Trophoblast cell (in vitro differentiated cells and primary cell): ENCODE measurements around the gene MARK1.

ENCODE experiments used
- DNase-seq, 2 donors: peaks; one replicate each; pipeline ENCODE4 v3.0.0-alpha.2; 2016
- H2AFZ ChIP-seq: 2 replicates; pipeline ENCODE4 v1.6.1; 2013; ENCODE audit warnings: low read length, moderate library complexity, mild to moderate bottlenecking; ENCODE audit not compliant: insufficient read depth, poor library complexity
- H2AK5ac ChIP-seq: 2 replicates; pipeline ENCODE4 v1.6.1; 2013; ENCODE audit warnings: mild to moderate bottlenecking, low read length
- H2BK120ac ChIP-seq: 2 replicates; pipeline ENCODE4 v1.6.1; 2013; ENCODE audit warnings: low read length, mild to moderate bottlenecking, moderate library complexity; ENCODE audit not compliant: insufficient read depth, poor library complexity
- H2BK12ac ChIP-seq: 2 replicates; pipeline ENCODE4 v1.6.1; 2013; ENCODE audit warnings: mild to moderate bottlenecking, low read length, moderate library complexity
- H2BK5ac ChIP-seq: 2 replicates; pipeline ENCODE4 v1.6.1; 2013; ENCODE audit warnings: low read length, low read depth, moderate library complexity, mild to moderate bottlenecking; ENCODE audit not compliant: poor library complexity
- H3K14ac ChIP-seq: 2 replicates; pipeline ENCODE4 v1.6.1; 2013; ENCODE audit warnings: mild to moderate bottlenecking, low read length
- H3K18ac ChIP-seq: 2 replicates; pipeline ENCODE4 v1.6.1; 2013; ENCODE audit warnings: mild to moderate bottlenecking, low read length
- H3K23ac ChIP-seq: 2 replicates; pipeline ENCODE4 v1.6.1; 2013; ENCODE audit warnings: low read length
- H3K27ac ChIP-seq: 2 replicates; pipeline ENCODE4 v1.5.1; 2013; ENCODE audit warnings: low read depth, mild to moderate bottlenecking, inconsistent platforms, low read length, moderate library complexity
- H3K27me3 ChIP-seq: 2 replicates; pipeline ENCODE4 v1.6.1; 2013; ENCODE audit warnings: inconsistent platforms, mild to moderate bottlenecking, low read length, moderate library complexity; ENCODE audit not compliant: insufficient read depth
- H3K36me3 ChIP-seq, 2 experiments: 1 replicate in 1 of 2; 2 replicates in 1 of 2; pipeline ENCODE4 v1.6.1; 2013; ENCODE audit warnings: low read length in 2 of 2, mild to moderate bottlenecking in 2 of 2, moderate library complexity in 1 of 2; ENCODE audit not compliant: insufficient read depth in 2 of 2, control insufficient read depth in 1 of 2
- H3K4ac ChIP-seq: 2 replicates; pipeline ENCODE4 v1.6.1; 2013; ENCODE audit warnings: low read depth, mild to moderate bottlenecking, low read length, moderate library complexity
- H3K4me1 ChIP-seq, 2 experiments: 1 replicate in 1 of 2; 2 replicates in 1 of 2; pipeline ENCODE4 v1.6.1; 2013; ENCODE audit warnings: low read length in 2 of 2, mild to moderate bottlenecking in 2 of 2, moderate library complexity in 1 of 2; ENCODE audit not compliant: insufficient read depth in 2 of 2, control insufficient read depth in 1 of 2
- H3K4me2 ChIP-seq: 2 replicates; pipeline ENCODE4 v1.6.1; 2013; ENCODE audit warnings: inconsistent platforms, mild to moderate bottlenecking, low read length, moderate library complexity
- H3K4me3 ChIP-seq: 2 replicates; pipeline ENCODE4 v1.5.1; 2013; ENCODE audit warnings: mild to moderate bottlenecking, low read depth, low read length, inconsistent platforms
- H3K79me1 ChIP-seq: one replicate; pipeline ENCODE4 v1.6.1; 2013; ENCODE audit warnings: low read length
- H3K79me2 ChIP-seq: 2 replicates; pipeline ENCODE4 v1.6.1; 2013; ENCODE audit warnings: low read length, mild to moderate bottlenecking; ENCODE audit not compliant: control insufficient read depth, insufficient read depth, poor library complexity
- H3K9ac ChIP-seq: 2 replicates; pipeline ENCODE4 v1.6.1; 2013; ENCODE audit warnings: mild to moderate bottlenecking, low read length
- H3K9me3 ChIP-seq: 2 replicates; pipeline ENCODE4 v1.6.1; 2013; ENCODE audit warnings: low read depth, mild to moderate bottlenecking, control low read depth, inconsistent platforms, low read length; ENCODE audit not compliant: insufficient read depth
- H4K12ac ChIP-seq: 2 replicates; pipeline ENCODE4 v1.6.1; 2013; ENCODE audit warnings: low read depth, mild to moderate bottlenecking, low read length, moderate library complexity
- H4K8ac ChIP-seq: 2 replicates; pipeline ENCODE4 v1.6.1; 2013; ENCODE audit warnings: low read depth, mild to moderate bottlenecking, low read length, moderate library complexity
- H4K91ac ChIP-seq: one replicate; pipeline ENCODE4 v1.6.1; 2013; ENCODE audit warnings: low read depth, mild to moderate bottlenecking, low read length, moderate library complexity
- WGBS: extraction: QIAGEN DNeasy Blood & Tissue Kit; methylation state at CpG from one replicate; pipeline ENCODE4 v1.1.7; 2013; ENCODE audit warnings: missing lambda C conversion rate; ENCODE audit not compliant: insufficient read length, insufficient coverage; ENCODE audit errors: extremely low coverage; 5-methylcytosine and 5-hydroxymethylcytosine counted together

MARK1 gene

DNA sequence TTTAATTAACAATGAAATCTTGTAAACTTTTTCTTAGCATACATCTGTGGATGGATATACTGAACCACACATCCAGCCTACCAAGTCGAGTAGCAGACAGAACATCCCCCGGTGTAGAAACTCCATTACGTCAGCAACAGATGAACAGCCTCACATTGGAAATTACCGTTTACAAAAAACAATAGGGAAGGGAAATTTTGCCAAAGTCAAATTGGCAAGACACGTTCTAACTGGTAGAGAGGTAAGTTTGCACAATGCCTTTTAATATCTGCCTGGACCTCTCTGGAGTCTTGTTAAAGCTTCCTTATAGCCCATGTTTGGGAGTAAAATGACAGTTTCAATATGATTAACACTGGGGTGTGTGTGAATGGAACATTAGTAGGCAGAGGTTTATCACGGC, 51.4 kb downstream of the MARK1 start:
- WGBS = no CpG with 5 or more reads among the region's 6 CpGs
- Histone ChIP-seq H3K79me1 (no peaks in the 10 kb centered on the region), H3K4me2 (no peak overlapping the region), H3K4me3 (no peak overlapping the region), H2BK5ac (no peak overlapping the region), H3K79me2 (no peaks in the 10 kb centered on the region), H2BK120ac (no peak overlapping the region), H3K36me3 (no peaks in the 10 kb centered on the region), H4K12ac (no peak overlapping the region), H2AFZ (no peak overlapping the region), H3K27me3 (no peaks in the 10 kb centered on the region), H2BK12ac (no peak overlapping the region), H4K91ac (no peak overlapping the region), H3K27ac (no peak overlapping the region), H3K23ac (no peak overlapping the region), H3K18ac (no peak overlapping the region), H3K4me1 (no peaks in the 10 kb centered on the region), H4K8ac (no peak overlapping the region), H3K9me3 (no peaks in the 10 kb centered on the region), H3K9ac (no peak overlapping the region), H3K14ac (no peak overlapping the region), H2AK5ac (no peak overlapping the region), H3K4ac (no peak overlapping the region)
- DNase-seq = no peak

- Histone ChIP-seq H3K9me3 (no peaks in the 10 kb centered on the region), H3K9ac (no peak overlapping the region), H4K8ac (no peak overlapping the region), H3K36me3 (no peaks in the 10 kb centered on the region), H3K23ac (no peak overlapping the region), H3K18ac (no peak overlapping the region), H2AFZ (no peak overlapping the region), H2BK12ac (no peak overlapping the region), H3K27ac (no peak overlapping the region), H2BK5ac (no peak overlapping the region), H3K4me1 (no peaks in the 10 kb centered on the region), H3K14ac (no peak overlapping the region), H2BK120ac (no peak overlapping the region), H4K91ac (no peak overlapping the region), H2AK5ac (no peak overlapping the region), H3K4me2 (no peak overlapping the region), H3K79me1 (no peaks in the 10 kb centered on the region), H3K4ac (no peak overlapping the region), H4K12ac (no peak overlapping the region), H3K4me3 (no peak overlapping the region), H3K79me2 (no peaks in the 10 kb centered on the region), H3K27me3 (no peaks in the 10 kb centered on the region)
- no peak for DNase-seq
These were observed 64.8 kb downstream of the MARK1 start for GRCh38 chr1:220592714-220593113.

DNA sequence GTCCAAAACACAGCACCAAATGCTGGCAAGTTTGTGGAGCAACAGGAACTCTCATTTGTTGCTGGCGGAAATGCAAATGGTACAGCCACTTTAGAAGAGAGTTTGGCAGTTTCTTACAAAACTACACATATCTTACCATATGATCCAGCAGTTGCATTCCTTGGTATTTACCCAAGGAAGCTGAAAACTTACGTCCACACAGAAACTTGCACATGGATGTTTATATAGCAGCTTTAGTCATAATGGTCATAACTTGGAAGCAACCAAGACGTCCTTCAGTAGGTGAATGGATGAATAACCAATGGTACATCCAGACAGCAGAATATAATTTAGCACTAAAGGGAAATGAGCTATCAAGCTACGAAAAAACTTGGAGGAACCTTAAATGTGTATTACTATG, 66.4 kb downstream of the MARK1 start:
- Histone ChIP-seq H3K18ac (no peak overlapping the region), H3K4me2 (no peak overlapping the region), H3K4me1 (no peaks in the 10 kb centered on the region), H2BK120ac (no peak overlapping the region), H4K12ac (no peak overlapping the region), H4K8ac (no peak overlapping the region), H3K27ac (no peak overlapping the region), H4K91ac (no peak overlapping the region), H3K23ac (no peak overlapping the region), H3K36me3 (no peaks in the 10 kb centered on the region), H3K4ac (no peak overlapping the region), H3K4me3 (no peak overlapping the region), H2BK12ac (no peak overlapping the region), H3K79me2 (no peaks in the 10 kb centered on the region), H3K27me3 (no peaks in the 10 kb centered on the region), H2BK5ac (no peak overlapping the region), H2AK5ac (no peak overlapping the region), H3K9ac (no peak overlapping the region), H3K9me3 (no peaks in the 10 kb centered on the region), H2AFZ (no peak overlapping the region), H3K79me1 (no peaks in the 10 kb centered on the region), H3K14ac (no peak overlapping the region)
- no CpG with 5 or more reads among the region's 4 CpGs for WGBS
- DNase-seq = peak in 1 of 2 donors; percentile 6

DNA sequence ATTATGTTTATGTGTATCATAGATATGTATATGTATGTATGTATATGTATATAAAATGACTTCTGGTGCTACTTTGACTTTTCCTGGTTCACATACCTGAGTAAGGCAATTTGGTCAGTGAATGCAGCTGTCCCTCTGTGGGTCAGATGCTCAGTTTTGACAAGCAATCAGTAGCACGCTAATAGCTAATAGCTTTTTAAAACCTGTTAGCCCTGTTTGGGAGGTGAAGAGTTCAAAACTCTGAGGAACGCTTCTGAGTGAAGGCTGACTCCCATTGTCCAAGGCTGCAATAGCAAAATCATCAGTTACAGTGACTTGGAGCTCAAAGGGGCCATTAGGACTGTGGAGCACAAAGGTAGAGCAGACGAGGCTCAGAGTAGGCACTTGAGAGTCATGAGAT, 67.2 kb downstream of the MARK1 start:
- H3K79me2 ChIP-seq = no peaks in the 10 kb centered on the region
- H4K12ac ChIP-seq = no peak overlapping the region
- no peak overlapping the region for H2AK5ac ChIP-seq
- no peak overlapping the region for H2AFZ ChIP-seq
- H3K4me2 ChIP-seq = no peak overlapping the region
- H2BK12ac ChIP-seq = no peak overlapping the region
- no peak overlapping the region for H4K91ac ChIP-seq
- no peak overlapping the region for H3K9ac ChIP-seq
- no peak overlapping the region for H4K8ac ChIP-seq
- H2BK5ac ChIP-seq = no peak overlapping the region
- H3K18ac ChIP-seq = no peak overlapping the region
- H3K4ac ChIP-seq = no peak overlapping the region
- no peaks in the 10 kb centered on the region for H3K36me3 ChIP-seq
- H3K23ac ChIP-seq = no peak overlapping the region
- H3K4me3 ChIP-seq = no peak overlapping the region
- H3K14ac ChIP-seq = no peak overlapping the region
- peak; percentile 21 to 80 for DNase-seq
- no peaks in the 10 kb centered on the region for H3K79me1 ChIP-seq
- H2BK120ac ChIP-seq = no peak overlapping the region
- no peaks in the 10 kb centered on the region for H3K4me1 ChIP-seq
- no peak overlapping the region for H3K27ac ChIP-seq
- WGBS = no CpG with 5 or more reads among the region's 3 CpGs
- H3K27me3 ChIP-seq = no peaks in the 10 kb centered on the region
- no peaks in the 10 kb centered on the region for H3K9me3 ChIP-seq

DNA sequence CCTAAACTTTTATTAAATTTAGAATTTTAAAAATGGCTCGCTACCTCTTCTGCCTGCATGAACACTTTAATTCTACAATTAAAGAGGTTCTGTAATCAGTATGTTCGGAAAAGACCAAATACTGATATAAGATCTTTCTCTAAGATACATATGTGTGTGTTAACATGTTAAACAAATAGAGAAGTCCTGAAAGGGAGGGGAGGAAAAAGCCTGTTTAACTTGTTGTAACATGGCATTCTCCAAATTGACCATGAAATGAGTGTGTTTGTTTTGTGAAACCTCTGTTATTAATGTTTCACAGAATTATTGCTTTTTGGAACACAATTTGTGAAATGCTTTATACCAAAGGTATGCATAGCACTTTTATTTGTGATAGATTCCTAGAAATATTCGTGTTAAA, 77.0 kb downstream of the MARK1 start:
- Histone ChIP-seq H3K14ac (no peak overlapping the region), H3K4ac (no peak overlapping the region), H3K27ac (no peak overlapping the region), H2BK5ac (no peak overlapping the region), H4K8ac (no peak overlapping the region), H2BK12ac (no peak overlapping the region), H3K9me3 (no peaks in the 10 kb centered on the region), H4K12ac (no peak overlapping the region), H3K4me3 (no peak overlapping the region), H3K79me2 (no peaks in the 10 kb centered on the region), H3K36me3 (no peaks in the 10 kb centered on the region), H2BK120ac (no peak overlapping the region), H4K91ac (no peak overlapping the region), H3K18ac (no peak overlapping the region), H3K9ac (no peak overlapping the region), H3K79me1 (no peaks in the 10 kb centered on the region), H3K4me2 (no peak overlapping the region), H3K27me3 (no peaks in the 10 kb centered on the region), H3K4me1 (no peaks in the 10 kb centered on the region), H3K23ac (no peak overlapping the region), H2AFZ (no peak overlapping the region), H2AK5ac (no peak overlapping the region)
- no CpG with 5 or more reads among the region's 3 CpGs for WGBS
- DNase-seq = no peak
